Cardiac muscle cell (in vitro differentiated cells and primary cell): ENCODE data around the gene MUC4. TPM values are rescaled to one million over a fixed set of nuclear protein-coding genes. Genes with fewer than 3 reads are reported as not detected.

Experiments used
- DNase-seq, 2 donors: peaks; one replicate each; pipeline versions ENCODE4 v3.0.0 to v3.0.0-alpha.2; 2010 to 2017; ENCODE audit warnings: low read depth in 1 of 2, low spot score in 1 of 2
- H3K27ac ChIP-seq: fragments of 200-600 bp; sonication (generic); 2 replicates; pipeline ENCODE4 v1.5.1; 2016
- H3K27me3 ChIP-seq: fragments of 200-600 bp; sonication (generic); 2 replicates; pipeline ENCODE4 v1.6.0; 2016; ENCODE audit warnings: control low read depth
- H3K36me3 ChIP-seq: fragments of 200-600 bp; sonication (generic); 2 replicates; pipeline ENCODE4 v1.5.1; 2016; ENCODE audit warnings: control low read depth
- H3K4me1 ChIP-seq: fragments of 200-600 bp; sonication (generic); 2 replicates; pipeline ENCODE4 v1.8.1; 2017; ENCODE audit warnings: low read depth, mild to moderate bottlenecking, mixed run types
- H3K4me3 ChIP-seq: fragments of 200-600 bp; sonication (generic); 2 replicates; pipeline ENCODE4 v1.5.1; 2016; ENCODE audit warnings: mild to moderate bottlenecking
- H3K9me3 ChIP-seq: fragments of 200-600 bp; sonication (generic); 2 replicates; pipeline ENCODE4 v1.5.1; 2017; ENCODE audit warnings: low read depth, mild to moderate bottlenecking, control low read depth
- polyA plus RNA-seq: library from polyadenylated mRNA; unstranded; fragments of >200 nt; fragmentation: Nextera tagmentation; extraction: Ambion mirVana; gene quantifications from 2 replicates; pipeline ENCODE4 v1.2.1, GENCODE V29; 2016
- total RNA-seq: library from RNA; depleted of rRNA; stranded (reverse); fragments of >200 nt; gene quantifications from 2 replicates; pipeline ENCODE4 v1.2.3, GENCODE V29; 2016
- TF ChIP-seq, protein P1 (sequence below): IDR thresholded peaks from 2 replicates; pipeline ENCODE4 v1.5.1; 2012; ENCODE audit warnings: low read depth, mild to moderate bottlenecking, low read length

MUC4 gene
- total and polyA plus RNA-seq, 2 experiments from 2014 or later = 0.16 TPM; not detected in 1

GRCh38 chr3:195849322-195850074 lies 37.8 kb upstream of the MUC4 start:
- Histone ChIP-seq H3K9me3 (no peaks in the 10 kb centered on the region), H3K27me3 (no peaks in the 10 kb centered on the region), H3K4me1 (no peaks in the 10 kb centered on the region), H3K4me3 (no peak overlapping the region), H3K27ac (no peak overlapping the region), H3K36me3 (no peaks in the 10 kb centered on the region)
- peak; percentile 46 to 53 for DNase-seq
- TF ChIP-seq, protein P1, sequence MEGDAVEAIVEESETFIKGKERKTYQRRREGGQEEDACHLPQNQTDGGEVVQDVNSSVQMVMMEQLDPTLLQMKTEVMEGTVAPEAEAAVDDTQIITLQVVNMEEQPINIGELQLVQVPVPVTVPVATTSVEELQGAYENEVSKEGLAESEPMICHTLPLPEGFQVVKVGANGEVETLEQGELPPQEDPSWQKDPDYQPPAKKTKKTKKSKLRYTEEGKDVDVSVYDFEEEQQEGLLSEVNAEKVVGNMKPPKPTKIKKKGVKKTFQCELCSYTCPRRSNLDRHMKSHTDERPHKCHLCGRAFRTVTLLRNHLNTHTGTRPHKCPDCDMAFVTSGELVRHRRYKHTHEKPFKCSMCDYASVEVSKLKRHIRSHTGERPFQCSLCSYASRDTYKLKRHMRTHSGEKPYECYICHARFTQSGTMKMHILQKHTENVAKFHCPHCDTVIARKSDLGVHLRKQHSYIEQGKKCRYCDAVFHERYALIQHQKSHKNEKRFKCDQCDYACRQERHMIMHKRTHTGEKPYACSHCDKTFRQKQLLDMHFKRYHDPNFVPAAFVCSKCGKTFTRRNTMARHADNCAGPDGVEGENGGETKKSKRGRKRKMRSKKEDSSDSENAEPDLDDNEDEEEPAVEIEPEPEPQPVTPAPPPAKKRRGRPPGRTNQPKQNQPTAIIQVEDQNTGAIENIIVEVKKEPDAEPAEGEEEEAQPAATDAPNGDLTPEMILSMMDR = peak; percentile 51

DNA sequence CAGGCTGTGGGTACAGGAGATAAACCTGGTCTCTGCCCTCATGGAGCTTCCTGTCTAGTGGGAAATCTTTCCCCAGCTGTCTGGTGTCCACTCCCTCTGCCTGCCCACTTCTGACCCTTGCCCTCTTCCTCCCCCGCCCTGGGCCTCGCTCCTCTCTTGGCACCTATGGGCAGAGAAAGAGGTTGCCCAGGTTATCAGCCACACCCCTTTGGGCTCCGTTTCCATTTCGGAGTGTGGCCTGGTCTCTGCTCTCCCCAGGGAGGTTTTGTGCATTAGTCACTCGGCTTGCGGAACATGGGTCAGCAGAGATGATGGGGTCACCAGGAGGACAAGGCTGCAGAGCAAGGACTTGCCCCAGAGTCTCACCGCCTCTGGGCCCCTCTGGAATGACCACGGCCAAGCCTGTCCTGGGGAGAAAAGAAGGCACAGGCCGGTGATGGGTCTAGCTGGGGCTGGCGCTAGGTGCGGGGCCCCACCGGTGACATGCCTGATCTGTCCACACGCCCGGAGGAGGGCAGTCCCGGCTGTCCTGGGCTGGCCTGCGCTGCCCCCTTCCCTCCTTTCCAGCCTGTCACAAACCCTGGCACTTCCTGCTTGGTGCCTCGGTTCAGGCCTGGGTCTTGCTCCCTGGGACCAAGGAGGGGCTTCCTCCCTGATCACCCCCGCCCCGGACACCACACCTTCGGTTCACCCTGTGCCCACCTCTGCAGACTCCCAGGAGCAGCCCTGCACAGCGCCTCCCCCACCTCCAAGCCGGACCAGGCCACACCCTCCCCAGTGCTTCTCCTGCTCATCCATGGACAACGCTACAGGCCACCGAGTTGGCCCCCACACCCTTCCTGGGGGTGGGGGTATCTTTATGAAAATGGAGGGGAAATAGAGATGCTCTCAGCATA lies 35.6 kb upstream of the MUC4 start:
- H3K4me3 ChIP-seq = no peak overlapping the region
- no peaks in the 10 kb centered on the region for H3K36me3 ChIP-seq
- TF ChIP-seq, protein P1 = no peak
- H3K4me1 ChIP-seq = no peaks in the 10 kb centered on the region
- H3K9me3 ChIP-seq = no peaks in the 10 kb centered on the region
- H3K27ac ChIP-seq = no peak overlapping the region
- peak in 1 of 2 donors; percentile 73 for DNase-seq
- H3K27me3 ChIP-seq = no peaks in the 10 kb centered on the region

- no peak for DNase-seq
- Histone ChIP-seq H3K27ac (no peak overlapping the region), H3K9me3 (no peaks in the 10 kb centered on the region), H3K4me1 (no peaks in the 10 kb centered on the region), H3K36me3 (no peaks in the 10 kb centered on the region), H3K4me3 (no peak overlapping the region), H3K27me3 (no peaks in the 10 kb centered on the region)
- TF ChIP-seq, protein P1 = no peak
Measured at GRCh38 chr3:195845483-195845882, 33.8 kb upstream of the MUC4 start.

GRCh38 chr3:195844671-195845218 lies 33.0 kb upstream of the MUC4 start:
- Histone ChIP-seq H3K36me3 (no peaks in the 10 kb centered on the region), H3K4me1 (no peaks in the 10 kb centered on the region)
- DNase-seq = no peak

More at GRCh38 chr3:195844671-195845218, 33.0 kb upstream of the MUC4 start:
- Histone ChIP-seq H3K27ac (no peak overlapping the region), H3K9me3 (no peaks in the 10 kb centered on the region), H3K4me3 (no peak overlapping the region), H3K27me3 (no peaks in the 10 kb centered on the region)
- TF ChIP-seq, protein P1 = no peak
